Stimulated activated naive B cell treated with anti-CD40 and anti-IgM and Interleukin-4, amounts not matched to agents 10 μg/mL and 1 μg/mL and 100 μg/mL, for 72 hours (primary cell): ENCODE data around the gene PHACTR1.
A peak's percentile ranks its signal among the peaks of the same experiment; 100 is the strongest.

Experiments used
- ATAC-seq, 2 donors: fragments of 150-1000 bp; cut with Tn5 transposase; replicated peaks; 2 replicates each; pipeline ENCODE4 v1.10.0; 2021; ENCODE audit warnings: moderate library complexity in 1 of 2
- DNase-seq: peaks from one replicate; pipeline ENCODE4 v3.0.0; 2021
- H3K27ac Mint-ChIP-seq: one replicate; pipeline ENCODE4 v1.8.0; 2022; ENCODE audit warnings: mild to moderate bottlenecking, mixed read lengths
- H3K27me3 Mint-ChIP-seq, 2 donors: one replicate each; pipeline ENCODE4 v1.8.0; 2022; ENCODE audit warnings: mixed read lengths in 2 of 2
- H3K36me3 Mint-ChIP-seq, 2 donors: one replicate each; pipeline ENCODE4 v1.8.0; 2022; ENCODE audit warnings: mixed read lengths in 2 of 2, mild to moderate bottlenecking in 1 of 2
- H3K4me1 Mint-ChIP-seq, 2 donors: one replicate each; pipeline ENCODE4 v1.8.0; 2022; ENCODE audit warnings: mixed read lengths in 2 of 2, mild to moderate bottlenecking in 1 of 2
- H3K4me3 Mint-ChIP-seq, 2 donors: one replicate each; pipeline ENCODE4 v1.8.0; 2022; ENCODE audit warnings: mild to moderate bottlenecking in 2 of 2, mixed read lengths in 2 of 2, moderate library complexity in 1 of 2
- H3K9me3 Mint-ChIP-seq, 2 donors: one replicate each; pipeline ENCODE4 v1.8.0; 2022; ENCODE audit warnings: mixed read lengths in 2 of 2, mild to moderate bottlenecking in 1 of 2

The PHACTR1 gene

DNA sequence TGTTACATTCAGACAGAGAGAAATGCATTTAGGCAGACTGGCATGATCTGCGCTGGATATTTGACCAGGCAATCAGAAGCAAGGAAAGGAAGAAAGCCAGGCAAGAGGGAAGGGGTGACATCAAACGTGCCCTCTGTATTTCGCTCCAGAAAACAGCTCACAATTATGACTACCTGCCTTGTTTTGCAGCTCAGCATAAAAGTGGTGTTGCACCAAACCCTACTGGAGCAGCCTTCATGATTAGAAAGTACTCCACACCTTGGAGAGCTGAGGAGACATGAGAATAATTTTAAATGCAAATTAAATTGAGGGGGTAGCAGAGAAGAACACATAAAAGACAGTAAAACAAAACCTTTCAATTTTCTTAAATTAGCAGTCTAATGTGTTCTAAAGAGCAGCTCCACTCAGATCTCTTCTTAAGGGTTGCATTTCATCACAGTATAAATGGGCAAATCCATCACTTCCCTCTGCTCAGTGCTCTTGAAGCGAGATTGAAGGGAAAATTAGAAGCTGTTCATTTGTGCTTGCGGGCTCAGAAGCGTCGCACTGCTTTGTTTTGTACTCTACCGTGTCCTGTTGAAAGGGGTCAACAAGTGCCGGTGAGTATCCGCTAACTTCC, at the start of gene PHACTR1:
Gene PHACTR1 (plus strand): TSS at position 470 of the 619 bp plus-strand sequence.
- Mint-ChIP-seq H3K27me3 (peaks cover 25 to 28% of the 10 kb centered on the region in 2 donors), H3K4me3 (no peak within 1 kb of the TSS), H3K4me1 (peaks cover 0 to 2% of the 10 kb centered on the region in 2 donors), H3K9me3 (peaks cover 0 to 1% of the 10 kb centered on the region in 2 donors), H3K27ac (no peak within 1 kb of the TSS), H3K36me3 (no peaks in the 10 kb centered on the region)
- no peak for DNase-seq
- ATAC-seq: no peak

DNA sequence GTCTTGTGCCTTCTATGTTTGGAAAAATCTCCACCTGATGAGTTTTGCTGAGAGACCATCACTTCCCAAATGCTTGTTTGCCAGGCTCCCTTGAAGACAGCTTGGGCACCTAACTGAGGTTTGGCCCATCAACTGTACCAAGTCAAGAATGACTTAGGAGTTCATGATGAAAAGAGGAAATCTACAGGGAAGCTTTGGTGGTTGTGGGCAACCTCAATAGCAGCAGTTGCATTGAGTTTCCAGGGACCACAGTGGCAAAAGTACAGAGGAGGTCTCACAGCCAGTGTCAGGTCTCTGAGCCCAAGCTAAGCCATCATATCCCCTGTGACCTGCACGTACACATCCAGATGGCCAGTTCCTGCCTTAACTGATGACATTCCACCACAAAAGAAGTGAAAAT, 49.7 kb upstream of the PHACTR1 start:
- ATAC-seq (no peak), DNase-seq (no peak)
- no peaks in the 10 kb centered on the region for H3K9me3 Mint-ChIP-seq
- H3K36me3 Mint-ChIP-seq: no peaks in the 10 kb centered on the region
- H3K27me3 Mint-ChIP-seq: no peaks in the 10 kb centered on the region
- H3K4me3 Mint-ChIP-seq: no peak overlapping the region
- no peak overlapping the region for H3K27ac Mint-ChIP-seq
- H3K4me1 Mint-ChIP-seq: no peaks in the 10 kb centered on the region

DNA sequence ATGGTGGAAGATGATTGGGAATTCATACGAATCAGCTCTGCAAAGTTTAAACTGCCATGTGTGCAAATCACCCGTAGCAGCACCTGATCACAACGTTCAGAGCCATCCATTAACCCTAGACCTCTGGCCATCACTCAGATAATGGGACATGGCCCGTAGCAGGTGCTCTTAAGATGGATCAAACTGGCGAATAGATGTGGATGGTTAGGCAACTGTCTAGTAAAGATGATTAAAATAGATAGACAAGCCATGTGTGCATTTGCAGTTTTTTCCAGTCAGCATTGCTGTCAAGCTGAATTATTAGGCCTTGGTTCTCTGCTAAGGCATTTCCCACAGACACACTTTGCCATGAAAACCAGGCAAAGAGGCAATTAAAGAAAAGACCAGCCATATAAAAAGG, 40.6 kb upstream of the PHACTR1 start:
- Mint-ChIP-seq H3K9me3 (no peaks in the 10 kb centered on the region), H3K27me3 (peaks cover 21 to 22% of the 10 kb centered on the region in 2 donors), H3K27ac (no peak overlapping the region), H3K4me3 (no peak overlapping the region), H3K36me3 (no peaks in the 10 kb centered on the region), H3K4me1 (no peaks in the 10 kb centered on the region)
- ATAC-seq: no peak
- no peak for DNase-seq

DNA sequence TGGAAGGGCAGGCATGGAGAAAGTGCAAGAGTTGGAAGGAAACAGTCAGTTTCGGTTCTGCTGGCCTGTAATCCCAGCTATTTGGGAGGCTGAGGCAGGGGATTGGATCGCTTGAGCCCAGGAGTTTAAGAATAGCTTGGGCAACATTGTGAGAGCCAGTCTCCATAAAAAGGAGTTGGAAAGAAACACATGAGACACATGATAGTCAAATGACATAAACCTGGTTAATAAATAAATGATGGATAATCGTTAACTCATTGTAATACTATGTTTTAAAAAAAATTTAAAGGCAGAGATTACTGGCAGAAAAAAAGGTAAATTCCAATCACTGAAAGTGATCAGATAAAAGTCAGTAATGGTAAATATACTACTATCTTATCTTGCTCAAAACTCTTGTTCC, 37.2 kb upstream of the PHACTR1 start:
- no peak overlapping the region for H3K27ac Mint-ChIP-seq
- no peaks in the 10 kb centered on the region for H3K4me1 Mint-ChIP-seq
- H3K36me3 Mint-ChIP-seq: no peaks in the 10 kb centered on the region
- no peak for DNase-seq
- peaks cover 14 to 16% of the 10 kb centered on the region in 2 donors for H3K27me3 Mint-ChIP-seq
- ATAC-seq: no peak
- H3K9me3 Mint-ChIP-seq: no peaks in the 10 kb centered on the region
- H3K4me3 Mint-ChIP-seq: no peak overlapping the region

DNA sequence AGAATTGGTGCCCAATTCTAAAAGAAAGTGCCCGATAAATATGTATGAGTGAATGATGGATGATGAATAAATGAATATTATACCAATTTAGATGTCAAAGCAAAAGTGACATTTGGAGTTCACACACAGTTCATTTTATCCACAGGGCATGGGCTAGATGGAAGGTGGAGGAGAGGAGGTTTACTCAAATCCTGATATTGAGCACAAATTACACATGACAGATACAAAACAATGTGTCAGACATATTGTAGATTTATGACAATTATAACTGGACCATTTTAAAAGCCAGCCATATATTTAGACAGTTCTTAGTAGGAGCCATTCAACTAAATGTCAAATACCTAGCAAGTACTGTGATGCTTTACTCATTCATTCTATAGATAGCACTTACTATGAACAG, 23.4 kb upstream of the PHACTR1 start:
- Mint-ChIP-seq H3K4me1 (no peaks in the 10 kb centered on the region), H3K4me3 (no peak overlapping the region), H3K27ac (no peak overlapping the region), H3K9me3 (no peaks in the 10 kb centered on the region), H3K27me3 (peaks cover 0 to 5% of the 10 kb centered on the region in 2 donors), H3K36me3 (no peaks in the 10 kb centered on the region)
- ATAC-seq (no peak), DNase-seq (no peak)

DNA sequence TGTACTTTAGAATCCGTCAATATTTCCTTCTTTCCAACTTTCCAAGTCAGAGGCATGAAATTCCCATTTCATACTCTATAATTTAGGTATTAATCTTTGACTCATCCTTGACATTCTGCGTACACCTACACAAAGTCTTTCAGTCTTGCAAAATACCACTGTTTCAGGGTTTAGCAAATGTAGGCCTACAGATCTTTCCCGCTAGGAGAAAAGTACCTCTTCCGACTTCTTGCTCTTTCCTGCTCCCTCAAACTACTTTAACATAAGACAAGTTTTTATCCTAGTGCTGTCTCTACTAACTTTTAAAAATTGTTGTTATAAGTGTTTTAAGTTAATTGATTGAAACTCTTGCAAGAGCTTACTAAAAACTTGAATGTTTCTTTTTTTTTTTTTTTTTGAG, 18.3 kb upstream of the PHACTR1 start:
- Mint-ChIP-seq H3K4me3 (no peak overlapping the region), H3K36me3 (no peaks in the 10 kb centered on the region), H3K9me3 (peaks cover 0 to 1% of the 10 kb centered on the region in 2 donors), H3K27me3 (peaks cover 10 to 12% of the 10 kb centered on the region in 2 donors), H3K4me1 (no peaks in the 10 kb centered on the region), H3K27ac (no peak overlapping the region)
- DNase-seq: no peak
- no peak for ATAC-seq

DNA sequence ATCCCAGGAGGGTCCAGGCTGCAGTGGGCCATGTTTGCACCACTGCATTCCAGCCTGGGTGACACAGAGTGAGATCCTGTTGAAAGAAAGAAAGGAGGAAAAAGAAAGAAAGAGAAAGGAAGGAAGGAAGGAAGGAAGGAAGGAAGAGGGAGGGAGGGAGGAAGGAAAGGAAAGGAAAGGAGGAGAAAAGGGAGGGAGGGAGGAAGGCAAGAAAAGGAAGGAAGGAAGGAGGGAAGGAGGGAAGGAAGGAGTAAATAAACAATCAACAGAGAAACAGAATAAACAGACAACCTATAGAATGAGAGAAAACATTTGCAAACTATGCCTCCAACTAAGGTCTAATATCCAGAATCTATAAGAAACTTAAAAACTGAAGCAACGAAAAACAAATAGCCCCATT, 11.6 kb upstream of the PHACTR1 start:
- DNase-seq (no peak), ATAC-seq (no peak)
- H3K4me3 Mint-ChIP-seq: no peak overlapping the region
- H3K27me3 Mint-ChIP-seq: peaks cover 16 to 31% of the 10 kb centered on the region in 2 donors
- no peaks in the 10 kb centered on the region for H3K4me1 Mint-ChIP-seq
- no peak overlapping the region for H3K27ac Mint-ChIP-seq
- H3K9me3 Mint-ChIP-seq: no peaks in the 10 kb centered on the region
- H3K36me3 Mint-ChIP-seq: no peaks in the 10 kb centered on the region

DNA sequence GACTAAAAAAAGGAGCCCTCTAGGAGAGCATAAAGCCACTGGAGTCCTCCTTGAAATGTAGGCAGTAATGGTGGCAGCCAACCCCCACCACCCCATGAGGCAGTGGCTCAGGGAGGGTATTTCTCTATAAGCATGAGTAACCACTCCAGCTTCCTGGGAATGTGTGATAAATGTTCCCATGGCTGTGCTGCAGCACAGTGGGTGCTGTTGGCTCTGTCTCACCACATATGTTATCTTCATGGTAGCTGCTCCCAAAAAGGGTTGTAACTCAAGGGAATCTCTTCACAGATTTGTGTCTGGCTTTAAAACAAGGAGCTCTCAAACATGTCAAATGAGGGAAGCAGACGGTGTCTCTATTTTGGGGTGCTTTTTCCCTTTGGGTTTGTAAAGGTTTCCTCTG, 7.5 kb upstream of the PHACTR1 start:
- Mint-ChIP-seq H3K27me3 (peaks cover 9 to 20% of the 10 kb centered on the region in 2 donors), H3K36me3 (no peaks in the 10 kb centered on the region), H3K4me1 (no peaks in the 10 kb centered on the region), H3K4me3 (no peak overlapping the region), H3K9me3 (no peaks in the 10 kb centered on the region), H3K27ac (no peak overlapping the region)
- DNase-seq (no peak), ATAC-seq (no peak)

DNA sequence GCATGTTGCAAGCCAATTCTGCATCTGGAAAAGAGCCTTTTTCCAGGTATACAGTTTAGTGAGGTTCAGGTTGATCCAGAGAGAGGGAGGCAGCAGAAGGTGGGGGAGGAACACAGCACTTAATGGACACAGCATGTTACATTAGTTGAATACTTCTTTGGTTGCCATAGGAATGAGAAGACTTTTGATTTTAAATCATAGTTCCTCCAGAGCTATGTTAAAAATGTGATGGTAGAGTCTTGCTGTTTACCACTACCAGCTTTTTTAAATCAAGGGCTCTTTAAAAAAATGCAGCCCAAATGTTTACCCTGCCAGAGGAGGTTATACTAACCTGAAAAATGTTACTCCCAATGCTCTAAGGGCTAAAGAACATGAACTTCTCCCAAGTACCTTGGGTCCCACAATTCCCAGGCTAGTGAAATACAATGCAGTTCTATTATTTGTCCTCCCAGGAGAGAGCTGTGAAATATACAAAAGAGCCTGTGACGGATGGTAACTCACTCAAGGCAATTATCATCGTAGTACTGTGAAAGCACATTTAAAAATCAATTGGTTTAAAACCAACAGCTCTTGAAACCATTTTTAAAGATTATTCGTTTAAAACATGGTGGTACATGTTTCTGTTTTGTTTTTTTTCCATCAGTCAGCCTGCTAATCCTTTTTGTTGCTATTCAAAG, 6.9 kb upstream of the PHACTR1 start:
- ATAC-seq (no peak), DNase-seq (no peak)
- Mint-ChIP-seq H3K27me3 (peaks cover 7 to 14% of the 10 kb centered on the region in 2 donors), H3K36me3 (no peaks in the 10 kb centered on the region), H3K27ac (no peak overlapping the region), H3K9me3 (no peaks in the 10 kb centered on the region), H3K4me1 (no peaks in the 10 kb centered on the region), H3K4me3 (no peak overlapping the region)

DNA sequence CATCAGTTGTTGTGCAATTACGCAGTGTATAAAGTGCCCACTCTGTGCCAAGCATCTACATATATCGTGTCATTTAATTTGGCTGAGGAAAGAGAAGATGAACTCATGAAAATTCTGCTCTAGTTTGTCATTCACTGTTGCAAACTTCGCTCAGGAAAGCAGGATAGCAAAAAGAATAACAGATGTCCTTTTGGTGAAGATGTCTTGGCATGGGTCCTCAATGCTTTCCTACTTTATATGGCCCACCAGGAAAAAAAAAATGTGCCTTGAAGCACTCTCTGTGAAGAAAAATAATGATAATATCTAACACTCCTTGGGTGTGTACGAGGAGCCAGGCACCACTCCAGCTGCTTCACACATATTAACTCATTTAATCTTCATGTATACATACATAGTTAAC, 5.6 kb upstream of the PHACTR1 start:
- peaks cover 0 to 2% of the 10 kb centered on the region in 2 donors for H3K4me1 Mint-ChIP-seq

DNA sequence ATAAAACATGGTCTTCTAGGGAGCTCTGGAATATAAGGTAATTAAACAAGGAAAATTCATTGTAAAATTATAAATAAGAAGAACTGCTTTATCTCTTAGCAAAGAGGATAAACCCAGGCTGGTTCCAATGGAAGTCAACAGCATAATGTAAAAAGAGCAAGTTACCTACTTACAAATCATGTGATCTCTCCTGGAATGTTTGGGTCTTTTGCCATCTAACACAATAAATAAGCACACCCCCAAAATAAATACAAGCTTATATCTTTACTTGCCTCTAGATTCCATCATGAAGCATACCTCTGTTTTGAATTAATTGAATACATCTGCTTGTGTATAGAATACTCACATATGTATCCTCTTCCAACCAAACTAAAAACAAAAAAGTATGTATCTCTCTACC, 2.5 kb upstream of the PHACTR1 start:
- Mint-ChIP-seq H3K27me3 (peaks cover 11 to 13% of the 10 kb centered on the region in 2 donors), H3K27ac (no peak overlapping the region), H3K36me3 (no peaks in the 10 kb centered on the region), H3K4me3 (no peak overlapping the region), H3K4me1 (peaks cover 0 to 2% of the 10 kb centered on the region in 2 donors), H3K9me3 (peaks cover 0 to 1% of the 10 kb centered on the region in 2 donors)
- no peak for ATAC-seq
- no peak for DNase-seq

More for the DNA sequence above, 5.6 kb upstream of the PHACTR1 start:
- Mint-ChIP-seq H3K4me3 (no peak overlapping the region), H3K27me3 (peaks cover 8 to 16% of the 10 kb centered on the region in 2 donors), H3K27ac (no peak overlapping the region), H3K9me3 (peaks cover 0 to 1% of the 10 kb centered on the region in 2 donors), H3K36me3 (no peaks in the 10 kb centered on the region)
- DNase-seq (no peak), ATAC-seq (no peak)

DNA sequence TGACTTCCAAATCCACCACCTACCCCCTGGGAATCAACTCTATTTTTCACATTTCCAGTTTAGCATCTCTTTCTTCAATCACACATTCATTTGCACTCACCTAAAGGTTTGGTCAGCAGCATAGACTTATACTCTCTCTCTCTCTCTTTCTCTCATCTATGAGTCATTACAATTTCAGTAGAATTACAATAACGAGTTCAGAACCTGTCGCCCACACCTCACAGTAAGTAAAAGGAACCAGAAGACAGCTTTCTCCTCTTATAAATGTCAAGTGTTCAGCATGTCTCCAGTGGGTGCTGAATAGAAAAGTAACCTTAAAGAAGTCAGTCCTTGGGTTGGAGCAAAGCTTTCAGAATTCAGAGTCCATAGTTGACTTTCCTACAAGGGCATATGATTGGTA, 1.1 kb upstream of the PHACTR1 start:
- peaks cover 0 to 2% of the 10 kb centered on the region in 2 donors for H3K4me1 Mint-ChIP-seq
- H3K27ac Mint-ChIP-seq: no peak overlapping the region
- H3K36me3 Mint-ChIP-seq: no peaks in the 10 kb centered on the region
- peaks cover 0 to 1% of the 10 kb centered on the region in 2 donors for H3K9me3 Mint-ChIP-seq
- H3K27me3 Mint-ChIP-seq: peaks cover 19 to 23% of the 10 kb centered on the region in 2 donors
- ATAC-seq: peak; percentile 61 to 67
- no peak overlapping the region for H3K4me3 Mint-ChIP-seq
- no peak for DNase-seq

DNA sequence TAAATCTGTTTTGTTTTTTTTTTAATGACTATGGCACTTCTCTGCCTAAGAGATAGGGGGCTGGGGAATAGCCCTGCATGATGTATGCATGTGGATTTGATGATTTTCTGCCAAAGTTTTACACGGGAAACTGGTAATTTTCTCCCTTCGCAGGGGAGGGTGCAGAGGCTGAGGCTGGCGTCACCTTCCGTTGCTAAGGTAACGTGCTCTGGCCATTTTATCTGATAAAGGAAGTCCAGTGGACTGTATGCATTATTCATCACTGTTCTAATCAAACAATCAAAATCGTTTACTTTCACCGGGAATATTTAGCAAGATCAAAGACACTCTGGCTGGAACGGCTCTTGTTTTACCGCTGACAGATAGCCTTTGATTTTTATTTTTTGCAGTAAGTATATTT, 789 bp downstream of the PHACTR1 start:
- Mint-ChIP-seq H3K4me1 (peaks cover 0 to 2% of the 10 kb centered on the region in 2 donors), H3K9me3 (peaks cover 0 to 1% of the 10 kb centered on the region in 2 donors), H3K27ac (no peak overlapping the region), H3K4me3 (no peak overlapping the region), H3K36me3 (no peaks in the 10 kb centered on the region), H3K27me3 (peaks cover 29% of the 10 kb centered on the region in 2 donors)
- no peak for DNase-seq
- no peak for ATAC-seq

DNA sequence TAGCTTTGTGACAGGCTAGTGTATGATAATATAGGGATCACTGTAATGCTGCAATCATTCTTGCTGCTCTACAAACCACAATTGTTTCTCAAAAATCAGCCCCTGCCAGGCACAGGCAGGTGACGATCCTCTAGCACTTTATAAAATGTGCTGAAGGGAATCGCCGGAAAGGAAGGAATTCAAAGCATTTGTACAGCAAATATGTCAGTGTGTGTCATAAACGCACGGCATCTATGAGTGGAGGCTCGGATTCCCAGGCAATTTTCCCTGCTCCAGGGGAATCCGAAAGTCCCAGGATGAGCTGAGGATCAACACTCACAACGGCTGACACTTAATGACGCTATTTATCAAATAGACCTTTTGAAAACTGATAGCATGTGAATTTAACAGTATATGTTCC, 1.4 kb downstream of the PHACTR1 start:
- no peak for DNase-seq
- H3K27me3 Mint-ChIP-seq: peaks cover 29% of the 10 kb centered on the region in 2 donors
- H3K36me3 Mint-ChIP-seq: no peaks in the 10 kb centered on the region
- ATAC-seq: no peak
- no peak overlapping the region for H3K4me3 Mint-ChIP-seq
- H3K27ac Mint-ChIP-seq: no peak overlapping the region
- H3K9me3 Mint-ChIP-seq: peaks cover 0 to 1% of the 10 kb centered on the region in 2 donors
- H3K4me1 Mint-ChIP-seq: peaks cover 0 to 2% of the 10 kb centered on the region in 2 donors

DNA sequence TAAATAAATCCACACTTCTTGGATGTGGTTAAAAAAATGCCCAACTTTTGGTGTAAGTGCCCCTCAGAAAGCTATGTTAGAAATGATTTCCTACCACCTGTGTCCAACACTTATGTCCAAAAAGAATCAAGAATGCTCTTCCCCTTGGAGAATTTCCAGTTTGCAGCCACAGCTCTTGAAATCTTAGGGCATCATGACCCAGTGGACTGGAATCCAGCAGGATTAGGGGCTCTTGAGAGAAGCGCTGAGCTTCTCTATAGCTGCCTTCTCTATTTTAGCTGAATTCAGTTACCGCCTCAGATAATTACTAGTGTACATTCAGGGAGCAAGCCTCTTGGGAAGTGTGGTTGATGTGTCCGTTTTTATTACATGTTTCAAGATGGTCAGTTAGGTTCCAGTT, 2.5 kb downstream of the PHACTR1 start:
- H3K4me1 Mint-ChIP-seq: peaks cover 0 to 2% of the 10 kb centered on the region in 2 donors
- no peak overlapping the region for H3K4me3 Mint-ChIP-seq
- H3K9me3 Mint-ChIP-seq: peaks cover 0 to 1% of the 10 kb centered on the region in 2 donors
- H3K27me3 Mint-ChIP-seq: peaks cover 29% of the 10 kb centered on the region in 2 donors
- no peak for DNase-seq
- no peak overlapping the region for H3K27ac Mint-ChIP-seq
- no peak for ATAC-seq
- H3K36me3 Mint-ChIP-seq: no peaks in the 10 kb centered on the region
